GM21723 (cell line): Measurements from ENCODE around the gene RAN.
"Not testable (repeated sequence)": the region's sequence is repeated elsewhere in the genome, so short reads cannot be mapped to it uniquely, and the experiment has no call there.

Experiments used
- ATAC-seq: cut with Tn5 transposase; IDR thresholded peaks from one replicate; pipeline ENCODE4 v1.9.1; 2021; ENCODE audit warnings: mild to moderate bottlenecking, moderate library complexity; ENCODE audit not compliant: unreplicated experiment

RAN gene

DNA sequence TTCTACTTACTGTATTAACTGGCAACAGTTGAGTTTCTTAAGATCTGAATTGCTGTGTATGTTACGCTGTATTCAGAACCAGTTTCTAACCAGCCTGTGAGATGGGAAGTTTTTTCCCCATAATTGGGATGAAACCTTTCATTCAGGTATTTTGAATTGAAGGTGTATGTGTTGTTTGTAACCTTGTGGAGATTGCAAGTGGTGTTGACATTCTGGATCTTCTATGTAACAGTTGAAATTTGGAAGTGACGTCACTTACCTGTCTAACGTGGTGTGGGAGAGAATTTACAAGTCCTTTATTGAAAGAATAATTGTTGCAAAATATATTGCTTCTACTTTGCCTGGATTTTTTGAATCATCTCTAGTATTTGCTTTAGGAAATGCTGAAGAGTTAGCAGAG lies 5.5 kb downstream of the RAN start:
- no peak for ATAC-seq

GRCh38 chr12:130878193-130879185 lies 6.6 kb downstream of the RAN start:
- ATAC-seq: no peak

DNA sequence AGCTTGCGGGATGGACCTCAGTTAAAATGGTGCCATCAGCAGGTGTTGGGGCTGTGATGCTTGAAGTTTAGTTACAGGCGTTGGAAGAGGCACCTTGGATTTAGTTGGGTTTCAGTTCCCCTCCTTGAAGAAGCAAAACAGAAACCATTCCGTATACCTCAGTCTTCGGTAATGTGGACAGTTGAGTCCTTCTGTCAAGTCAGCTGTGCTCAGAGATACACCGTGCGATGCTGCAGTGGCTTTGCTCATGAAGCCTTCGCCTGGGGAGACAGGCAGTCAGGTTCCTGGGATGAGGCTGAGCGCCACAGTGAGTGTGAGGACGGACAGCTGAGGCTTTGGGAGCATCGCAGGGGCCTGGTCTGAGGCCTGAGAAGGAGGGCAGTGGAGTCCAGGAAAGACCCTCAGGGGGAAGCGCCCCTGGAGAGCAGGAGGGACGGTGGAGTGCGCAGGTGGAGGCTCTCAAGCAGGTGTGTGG lies 7.4 kb downstream of the RAN start:
- ATAC-seq: peak; percentile 82

GRCh38 chr12:130879781-130880389 lies 8.0 kb downstream of the RAN start:
- peak; percentile 5 for ATAC-seq

DNA sequence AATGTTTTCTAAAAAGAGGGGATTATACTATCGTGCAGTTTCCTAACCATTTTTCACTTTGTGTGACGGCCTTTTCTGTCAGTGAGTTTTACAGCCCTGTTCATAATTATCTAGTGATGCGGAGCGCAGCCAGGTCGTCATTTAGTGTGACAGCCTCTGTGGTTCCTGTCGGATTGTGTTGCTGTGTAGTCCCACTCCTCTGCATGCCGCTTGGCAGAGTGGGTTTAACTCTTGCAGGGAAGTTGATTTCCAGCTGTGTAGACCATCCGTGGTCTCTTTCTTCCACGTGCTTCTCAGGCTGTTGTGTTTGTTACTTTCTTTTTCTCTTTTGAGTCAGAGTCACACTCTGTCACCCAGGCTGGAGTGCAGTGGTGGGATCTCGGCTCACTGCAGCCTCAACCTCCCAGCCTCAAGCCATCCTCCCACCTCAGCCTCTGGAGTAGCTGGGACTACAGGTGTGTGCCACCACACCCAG lies 8.6 kb downstream of the RAN start:
- peak; percentile 46 for ATAC-seq

GRCh38 chr12:130881046-130881445 lies 9.2 kb downstream of the RAN start:
- no peak for ATAC-seq

GRCh38 chr12:130881548-130881947 lies 9.7 kb downstream of the RAN start:
- ATAC-seq: no peak

- ATAC-seq: not testable (repeated sequence)
Measured at GRCh38 chr12:130887190-130887589, 15.3 kb downstream of the RAN start.

GRCh38 chr12:130904064-130904463 lies 32.2 kb downstream of the RAN start:
- no peak for ATAC-seq

- ATAC-seq: not testable (repeated sequence)
Measured at GRCh38 chr12:130904936-130905455, 33.1 kb downstream of the RAN start.

DNA sequence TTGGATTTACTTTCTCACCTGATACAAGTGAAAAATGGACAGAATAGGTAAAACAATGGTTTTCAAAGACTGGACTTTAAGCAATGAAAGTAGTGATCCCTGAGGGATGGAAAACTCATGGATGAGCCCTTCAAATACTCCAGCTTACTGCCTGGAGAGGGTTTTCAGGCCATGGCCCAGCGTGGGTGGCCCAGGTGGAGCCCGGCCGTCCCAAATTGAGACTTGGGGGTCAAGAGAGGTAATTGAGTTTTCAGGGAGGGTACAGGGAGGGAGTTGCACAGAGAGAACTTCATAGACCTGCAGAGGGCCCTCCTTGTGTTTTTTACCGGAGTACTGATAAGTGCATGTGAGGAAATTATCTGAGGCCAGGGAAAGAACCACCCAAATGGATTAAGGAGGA lies 37.2 kb downstream of the RAN start:
- ATAC-seq: no peak

DNA sequence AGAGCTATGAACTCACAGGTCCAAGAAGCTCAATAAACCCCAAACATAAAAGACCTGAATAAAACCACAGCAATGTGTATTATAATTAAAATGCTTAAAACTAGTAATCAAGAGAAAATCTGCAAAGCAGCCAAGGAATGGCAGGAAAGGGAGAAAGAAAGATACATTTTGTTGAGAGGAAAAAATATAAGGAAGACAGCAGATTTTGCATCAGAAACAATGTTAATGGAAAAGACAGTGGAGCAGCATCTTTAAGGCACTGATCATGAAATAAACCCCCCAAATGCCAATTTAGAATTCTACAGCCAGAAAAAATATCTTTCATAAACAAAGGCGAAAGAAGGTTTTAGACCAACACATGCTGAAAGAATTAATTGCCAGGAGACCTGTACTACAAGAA lies 39.3 kb downstream of the RAN start:
- no peak for ATAC-seq

DNA sequence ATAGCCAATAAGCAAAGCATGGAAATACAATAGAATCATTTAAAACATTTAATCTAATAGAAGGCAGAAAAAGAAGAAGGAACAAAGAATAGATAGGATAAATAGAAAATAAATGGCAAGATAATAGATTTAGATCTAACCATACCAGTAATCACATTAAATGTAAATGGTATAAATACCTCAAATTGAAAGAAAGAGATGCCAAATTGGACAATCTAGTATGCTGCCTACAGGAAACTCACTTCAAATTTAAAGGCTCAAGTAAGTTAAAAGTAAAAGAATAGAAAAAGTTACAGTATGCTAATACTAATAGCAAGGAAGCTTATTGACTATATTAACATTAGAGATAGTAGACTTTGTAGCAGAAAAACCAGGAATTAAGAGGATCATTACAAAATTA lies 40.1 kb downstream of the RAN start:
- no peak for ATAC-seq

- no peak for ATAC-seq
Measured at GRCh38 chr12:130916241-130916911, 44.5 kb downstream of the RAN start.

GRCh38 chr12:130917607-130918006 lies 45.7 kb downstream of the RAN start:
- no peak for ATAC-seq

DNA sequence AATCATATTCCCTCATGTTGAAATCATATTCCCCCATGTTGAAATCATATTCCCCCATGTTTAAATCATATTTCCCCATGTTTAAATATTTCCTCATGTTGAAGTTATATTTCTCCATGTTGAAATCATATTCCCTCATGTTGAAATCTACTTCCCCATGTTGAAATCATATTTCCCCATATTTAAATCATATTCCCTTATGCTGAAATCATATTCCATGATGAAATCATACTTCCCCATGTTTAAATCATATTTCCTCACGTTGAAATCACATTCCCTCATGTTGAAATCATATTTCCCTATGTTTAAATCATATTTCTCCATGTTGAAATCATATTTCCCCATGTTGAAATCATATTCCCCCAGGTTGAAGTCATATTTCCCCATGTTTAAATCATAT lies 47.2 kb downstream of the RAN start:
- no peak for ATAC-seq

DNA sequence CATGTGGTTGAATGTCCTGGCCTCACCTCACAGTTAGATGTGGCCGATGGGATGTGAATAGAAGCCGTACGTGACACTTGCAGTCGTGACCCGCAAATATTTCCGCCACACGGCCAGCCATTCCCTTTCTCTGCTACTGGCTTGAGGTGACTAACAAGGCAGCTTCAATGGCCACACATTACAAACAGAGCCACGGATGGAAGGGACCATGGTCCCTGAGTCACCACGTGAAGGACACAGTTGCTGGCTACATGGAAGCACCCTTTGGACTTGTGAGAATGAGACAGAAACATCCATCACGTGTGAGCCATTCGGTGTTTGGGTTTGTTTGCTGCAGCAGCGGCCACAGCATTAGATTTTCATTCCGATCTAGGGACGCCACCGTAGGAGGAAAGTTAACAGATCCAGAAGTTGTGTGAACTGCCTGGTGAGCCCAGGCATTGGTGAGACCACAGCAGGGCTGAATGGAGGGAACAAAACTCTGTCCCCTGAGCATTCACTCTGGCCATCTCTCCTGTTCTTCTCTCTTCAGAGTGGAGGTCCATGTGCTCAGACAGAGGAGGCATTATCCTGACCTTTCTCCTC lies 48.3 kb downstream of the RAN start:
- ATAC-seq: no peak

- no peak for ATAC-seq
Measured at GRCh38 chr12:130920723-130921381, 49.0 kb downstream of the RAN start.

GRCh38 chr12:130922511-130922953 lies 50.7 kb downstream of the RAN start:
- no peak for ATAC-seq
